ENCODE data around the gene BRWD1. TPM values are rescaled to one million over a fixed set of nuclear protein-coding genes. Genes with fewer than 3 reads are reported as not detected.

BRWD1 gene
- total and polyA plus RNA-seq, 2 of the 13 experiments (the other 11 are each of a cell fraction or from before 2014, with no cell fraction given) = 13.9 to 28.0 TPM

GRCh38 chr21:39183272-39184049, 130.0 kb downstream of the BRWD1 start, which contains the start of gene PSMG1 (continued):
- TF ChIP-seq ZNF18 (CRISPR knock-in tag; IDR thresholded peaks at IDR 0.05; ENCODE audit: insufficient replicate concordance) (no peak), ZBTB26 (CRISPR knock-in tag; IDR thresholded peaks at IDR 0.05; ENCODE audit: borderline replicate concordance) (no peak), HNRNPH1 (optimal IDR thresholded peaks at IDR 0.05; ENCODE audit: low read depth, low read length) (no peak), ZNF616 (CRISPR knock-in tag; IDR thresholded peaks at IDR 0.05; ENCODE audit: low read depth) (peak; percentile 89), SATB2 (CRISPR knock-in tag; IDR thresholded peaks at IDR 0.05) (peak; percentile 73; the same call in 1 of the 2 replicates), SMARCC2 (IDR thresholded peaks at IDR 0.05) (no peak), ZNF747 (CRISPR knock-in tag; IDR thresholded peaks at IDR 0.05; ENCODE audit: borderline replicate concordance) (0 out of 2 replicates have a peak, but pooled peaks have one; percentile 25), POLR2A (IDR thresholded peaks at IDR 0.05; ENCODE audit: insufficient read depth in 1 of 2, low read depth in 2 of 2, low read length in 2 of 2) (peak; percentile 90 to 97), GABPA (IDR thresholded peaks at IDR 0.05; ENCODE audit: low read depth, low read length) (no peak), GABPA (CRISPR knock-in tag; IDR thresholded peaks at IDR 0.05; ENCODE audit: low read depth) (no peak), TAF1 (CRISPR knock-in tag; IDR thresholded peaks at IDR 0.05) (peak; percentile 92), ETS1 (CRISPR knock-in tag; IDR thresholded peaks at IDR 0.05) (no peak), ZNF234 (CRISPR knock-in tag; conservative IDR thresholded peaks at IDR 0.05) (no peak; the same call in 1 of the 2 replicates), NKX3-1 (CRISPR knock-in tag; IDR thresholded peaks at IDR 0.05) (peak; percentile 51; the same call in 1 of the 2 replicates), ZFP62 (CRISPR knock-in tag; IDR thresholded peaks at IDR 0.05) (no peak), SP2 (CRISPR knock-in tag; IDR thresholded peaks at IDR 0.05) (no peak), ZNF772 (CRISPR knock-in tag; IDR thresholded peaks at IDR 0.05) (peak; percentile 79), HNF4A (CRISPR knock-in tag; IDR thresholded peaks at IDR 0.05) (0 out of 2 replicates have a peak, but pooled peaks have one; percentile 2), MAFK (conservative IDR thresholded peaks at IDR 0.05 in 1 of 2, IDR thresholded peaks at IDR 0.05 in 1 of 2; ENCODE audit: low read length in 2 of 2) (no peak), KLF16 (CRISPR knock-in tag; IDR thresholded peaks at IDR 0.05) (peak in 1 of 2 experiments; percentile 43; a peak in 2 of 4 replicates), ZNF280D (CRISPR knock-in tag; IDR thresholded peaks at IDR 0.05) (0 out of 2 replicates have a peak, but pooled peaks have one; percentile 29)
